ENCODE measurements around the gene USP9Y.

DNA sequence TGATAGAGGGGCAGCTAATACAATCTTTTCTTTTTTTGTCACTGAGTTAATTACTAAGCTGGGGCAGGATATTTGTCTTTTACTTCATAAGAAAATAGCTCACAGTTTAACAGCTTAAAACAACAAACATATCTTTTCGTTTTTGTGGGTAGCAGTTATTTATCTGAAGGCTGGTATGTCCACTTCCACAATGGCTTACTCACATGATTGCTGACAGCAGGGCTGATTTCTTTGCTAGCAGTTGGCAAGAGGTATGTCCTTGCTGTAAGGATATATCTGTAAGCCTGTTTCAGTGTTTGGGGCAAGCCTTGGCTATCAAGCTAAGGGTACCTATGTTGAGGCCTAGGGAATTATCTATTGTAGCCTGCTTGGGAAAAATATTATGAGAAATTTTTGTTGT is 1.1 kb downstream of the USP9Y start:
- TF ChIP-seq, protein P1, sequence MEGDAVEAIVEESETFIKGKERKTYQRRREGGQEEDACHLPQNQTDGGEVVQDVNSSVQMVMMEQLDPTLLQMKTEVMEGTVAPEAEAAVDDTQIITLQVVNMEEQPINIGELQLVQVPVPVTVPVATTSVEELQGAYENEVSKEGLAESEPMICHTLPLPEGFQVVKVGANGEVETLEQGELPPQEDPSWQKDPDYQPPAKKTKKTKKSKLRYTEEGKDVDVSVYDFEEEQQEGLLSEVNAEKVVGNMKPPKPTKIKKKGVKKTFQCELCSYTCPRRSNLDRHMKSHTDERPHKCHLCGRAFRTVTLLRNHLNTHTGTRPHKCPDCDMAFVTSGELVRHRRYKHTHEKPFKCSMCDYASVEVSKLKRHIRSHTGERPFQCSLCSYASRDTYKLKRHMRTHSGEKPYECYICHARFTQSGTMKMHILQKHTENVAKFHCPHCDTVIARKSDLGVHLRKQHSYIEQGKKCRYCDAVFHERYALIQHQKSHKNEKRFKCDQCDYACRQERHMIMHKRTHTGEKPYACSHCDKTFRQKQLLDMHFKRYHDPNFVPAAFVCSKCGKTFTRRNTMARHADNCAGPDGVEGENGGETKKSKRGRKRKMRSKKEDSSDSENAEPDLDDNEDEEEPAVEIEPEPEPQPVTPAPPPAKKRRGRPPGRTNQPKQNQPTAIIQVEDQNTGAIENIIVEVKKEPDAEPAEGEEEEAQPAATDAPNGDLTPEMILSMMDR (IDR thresholded peaks at IDR 0.05): no peak
- no peak for TF ChIP-seq POLR2A (IDR thresholded peaks at IDR 0.05)
